ENCODE data around the gene SLC9A8. TPM values are rescaled to one million over a fixed set of nuclear protein-coding genes. Genes with fewer than 3 reads are reported as not detected.

Gene SLC9A8
- total and polyA plus RNA-seq, 2 of the 8 experiments (the other 6 are each of a cell fraction or from before 2014, with no cell fraction given), result 3.2 to 6.2 TPM

DNA sequence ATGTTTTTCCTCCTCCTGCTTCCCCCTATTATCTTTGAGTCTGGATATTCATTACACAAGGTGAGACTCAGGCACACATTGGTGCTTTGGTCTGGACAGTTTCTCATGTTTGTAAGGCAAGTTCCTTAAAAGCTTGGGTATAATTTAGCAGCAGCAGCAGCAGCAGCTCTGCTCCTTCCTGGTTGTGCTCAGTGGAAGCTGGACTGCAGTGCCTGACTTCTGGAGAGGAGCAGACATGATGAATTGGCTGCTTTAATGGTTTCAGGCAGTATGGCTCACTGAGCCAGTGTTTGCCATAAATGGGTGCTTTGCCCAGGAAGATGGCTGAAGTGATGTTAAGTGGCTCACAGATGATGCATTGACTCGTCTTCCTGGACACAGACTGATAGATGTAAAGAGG, 32.4 kb downstream of the SLC9A8 start (continued):
- TF ChIP-seq RBBP5 (IDR thresholded peaks at IDR 0.05; ENCODE audit: borderline replicate concordance, low read depth, low read length), result no peak
- TF ChIP-seq, protein P1, sequence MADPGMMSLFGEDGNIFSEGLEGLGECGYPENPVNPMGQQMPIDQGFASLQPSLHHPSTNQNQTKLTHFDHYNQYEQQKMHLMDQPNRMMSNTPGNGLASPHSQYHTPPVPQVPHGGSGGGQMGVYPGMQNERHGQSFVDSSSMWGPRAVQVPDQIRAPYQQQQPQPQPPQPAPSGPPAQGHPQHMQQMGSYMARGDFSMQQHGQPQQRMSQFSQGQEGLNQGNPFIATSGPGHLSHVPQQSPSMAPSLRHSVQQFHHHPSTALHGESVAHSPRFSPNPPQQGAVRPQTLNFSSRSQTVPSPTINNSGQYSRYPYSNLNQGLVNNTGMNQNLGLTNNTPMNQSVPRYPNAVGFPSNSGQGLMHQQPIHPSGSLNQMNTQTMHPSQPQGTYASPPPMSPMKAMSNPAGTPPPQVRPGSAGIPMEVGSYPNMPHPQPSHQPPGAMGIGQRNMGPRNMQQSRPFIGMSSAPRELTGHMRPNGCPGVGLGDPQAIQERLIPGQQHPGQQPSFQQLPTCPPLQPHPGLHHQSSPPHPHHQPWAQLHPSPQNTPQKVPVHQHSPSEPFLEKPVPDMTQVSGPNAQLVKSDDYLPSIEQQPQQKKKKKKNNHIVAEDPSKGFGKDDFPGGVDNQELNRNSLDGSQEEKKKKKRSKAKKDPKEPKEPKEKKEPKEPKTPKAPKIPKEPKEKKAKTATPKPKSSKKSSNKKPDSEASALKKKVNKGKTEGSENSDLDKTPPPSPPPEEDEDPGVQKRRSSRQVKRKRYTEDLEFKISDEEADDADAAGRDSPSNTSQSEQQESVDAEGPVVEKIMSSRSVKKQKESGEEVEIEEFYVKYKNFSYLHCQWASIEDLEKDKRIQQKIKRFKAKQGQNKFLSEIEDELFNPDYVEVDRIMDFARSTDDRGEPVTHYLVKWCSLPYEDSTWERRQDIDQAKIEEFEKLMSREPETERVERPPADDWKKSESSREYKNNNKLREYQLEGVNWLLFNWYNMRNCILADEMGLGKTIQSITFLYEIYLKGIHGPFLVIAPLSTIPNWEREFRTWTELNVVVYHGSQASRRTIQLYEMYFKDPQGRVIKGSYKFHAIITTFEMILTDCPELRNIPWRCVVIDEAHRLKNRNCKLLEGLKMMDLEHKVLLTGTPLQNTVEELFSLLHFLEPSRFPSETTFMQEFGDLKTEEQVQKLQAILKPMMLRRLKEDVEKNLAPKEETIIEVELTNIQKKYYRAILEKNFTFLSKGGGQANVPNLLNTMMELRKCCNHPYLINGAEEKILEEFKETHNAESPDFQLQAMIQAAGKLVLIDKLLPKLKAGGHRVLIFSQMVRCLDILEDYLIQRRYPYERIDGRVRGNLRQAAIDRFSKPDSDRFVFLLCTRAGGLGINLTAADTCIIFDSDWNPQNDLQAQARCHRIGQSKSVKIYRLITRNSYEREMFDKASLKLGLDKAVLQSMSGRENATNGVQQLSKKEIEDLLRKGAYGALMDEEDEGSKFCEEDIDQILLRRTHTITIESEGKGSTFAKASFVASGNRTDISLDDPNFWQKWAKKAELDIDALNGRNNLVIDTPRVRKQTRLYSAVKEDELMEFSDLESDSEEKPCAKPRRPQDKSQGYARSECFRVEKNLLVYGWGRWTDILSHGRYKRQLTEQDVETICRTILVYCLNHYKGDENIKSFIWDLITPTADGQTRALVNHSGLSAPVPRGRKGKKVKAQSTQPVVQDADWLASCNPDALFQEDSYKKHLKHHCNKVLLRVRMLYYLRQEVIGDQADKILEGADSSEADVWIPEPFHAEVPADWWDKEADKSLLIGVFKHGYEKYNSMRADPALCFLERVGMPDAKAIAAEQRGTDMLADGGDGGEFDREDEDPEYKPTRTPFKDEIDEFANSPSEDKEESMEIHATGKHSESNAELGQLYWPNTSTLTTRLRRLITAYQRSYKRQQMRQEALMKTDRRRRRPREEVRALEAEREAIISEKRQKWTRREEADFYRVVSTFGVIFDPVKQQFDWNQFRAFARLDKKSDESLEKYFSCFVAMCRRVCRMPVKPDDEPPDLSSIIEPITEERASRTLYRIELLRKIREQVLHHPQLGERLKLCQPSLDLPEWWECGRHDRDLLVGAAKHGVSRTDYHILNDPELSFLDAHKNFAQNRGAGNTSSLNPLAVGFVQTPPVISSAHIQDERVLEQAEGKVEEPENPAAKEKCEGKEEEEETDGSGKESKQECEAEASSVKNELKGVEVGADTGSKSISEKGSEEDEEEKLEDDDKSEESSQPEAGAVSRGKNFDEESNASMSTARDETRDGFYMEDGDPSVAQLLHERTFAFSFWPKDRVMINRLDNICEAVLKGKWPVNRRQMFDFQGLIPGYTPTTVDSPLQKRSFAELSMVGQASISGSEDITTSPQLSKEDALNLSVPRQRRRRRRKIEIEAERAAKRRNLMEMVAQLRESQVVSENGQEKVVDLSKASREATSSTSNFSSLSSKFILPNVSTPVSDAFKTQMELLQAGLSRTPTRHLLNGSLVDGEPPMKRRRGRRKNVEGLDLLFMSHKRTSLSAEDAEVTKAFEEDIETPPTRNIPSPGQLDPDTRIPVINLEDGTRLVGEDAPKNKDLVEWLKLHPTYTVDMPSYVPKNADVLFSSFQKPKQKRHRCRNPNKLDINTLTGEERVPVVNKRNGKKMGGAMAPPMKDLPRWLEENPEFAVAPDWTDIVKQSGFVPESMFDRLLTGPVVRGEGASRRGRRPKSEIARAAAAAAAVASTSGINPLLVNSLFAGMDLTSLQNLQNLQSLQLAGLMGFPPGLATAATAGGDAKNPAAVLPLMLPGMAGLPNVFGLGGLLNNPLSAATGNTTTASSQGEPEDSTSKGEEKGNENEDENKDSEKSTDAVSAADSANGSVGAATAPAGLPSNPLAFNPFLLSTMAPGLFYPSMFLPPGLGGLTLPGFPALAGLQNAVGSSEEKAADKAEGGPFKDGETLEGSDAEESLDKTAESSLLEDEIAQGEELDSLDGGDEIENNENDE (IDR thresholded peaks at IDR 0.05; ENCODE audit: insufficient replicate concordance, low read length), result no peak

Measured in H1 (cell line).